GM18867 (cell line): ENCODE data around the gene MED25.
"Not testable (repeated sequence)": the region's sequence is repeated elsewhere in the genome, so short reads cannot be mapped to it uniquely, and the experiment has no call there.

Source experiments
- ATAC-seq: cut with Tn5 transposase; IDR thresholded peaks from one replicate; pipeline ENCODE4 v1.9.1; 2021; ENCODE audit warnings: mild to moderate bottlenecking, moderate library complexity; ENCODE audit not compliant: unreplicated experiment

The MED25 gene

GRCh38 chr19:49812997-49813861 is 4.9 kb upstream of the MED25 start, which contains the start of gene FUZ:
Gene FUZ (minus strand): TSS chr19:49813292. CDS start chr19:49813106, 186 bp downstream.
- peak; percentile 56 for ATAC-seq

DNA sequence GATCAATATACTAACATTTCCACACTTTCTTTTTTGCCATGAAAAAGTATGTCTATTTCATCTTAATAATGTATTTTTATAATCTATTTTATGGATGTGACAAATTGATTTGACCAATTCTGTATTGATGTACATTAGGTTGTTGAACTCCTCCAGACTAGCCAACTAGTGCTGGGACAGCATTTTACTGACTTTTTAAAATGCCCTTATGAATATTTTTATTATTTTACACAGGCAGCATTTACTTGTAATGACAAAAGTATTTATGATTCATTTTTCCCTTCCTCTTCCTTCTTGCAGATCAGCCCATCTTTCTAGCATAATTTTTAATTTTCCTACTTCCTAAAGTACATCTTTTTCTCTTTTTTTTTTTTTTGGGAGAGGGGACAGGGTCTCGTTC is 4.1 kb upstream of the MED25 start:
- no peak for ATAC-seq

GRCh38 chr19:49816590-49816989 is 1.5 kb upstream of the MED25 start:
- ATAC-seq = no peak

- no peak for ATAC-seq
Measured at GRCh38 chr19:49818649-49819370, 721 bp downstream of the MED25 start.

GRCh38 chr19:49819452-49820115 is 1.5 kb downstream of the MED25 start:
- ATAC-seq = not testable (repeated sequence)

GRCh38 chr19:49820125-49820524 is 2.0 kb downstream of the MED25 start:
- ATAC-seq = no peak

GRCh38 chr19:49823472-49823871 is 5.4 kb downstream of the MED25 start:
- no peak for ATAC-seq

- ATAC-seq = no peak
Measured at GRCh38 chr19:49824662-49825061, 6.6 kb downstream of the MED25 start.

DNA sequence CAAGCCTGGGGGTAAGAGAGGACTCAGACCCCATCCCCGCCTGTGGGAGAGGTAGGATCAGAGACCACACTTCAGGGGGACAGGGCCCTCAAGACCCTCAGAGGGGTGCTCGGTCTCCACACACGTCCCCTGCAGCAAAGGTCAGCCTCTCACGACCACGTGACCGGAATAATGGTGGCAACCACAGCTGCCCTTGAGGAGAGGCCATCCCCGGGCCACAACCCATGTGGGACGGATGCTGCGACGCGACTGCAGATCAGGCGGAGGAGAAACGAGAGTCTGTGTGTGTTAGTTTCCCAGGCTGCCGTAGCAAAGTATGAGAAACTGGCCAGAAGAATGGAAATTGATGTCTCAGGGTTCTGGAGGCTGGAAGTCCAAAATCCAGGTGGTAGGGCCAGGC is 8.9 kb downstream of the MED25 start:
- ATAC-seq = no peak

GRCh38 chr19:49829200-49829599 is 11.1 kb downstream of the MED25 start:
- ATAC-seq = no peak

GRCh38 chr19:49829721-49830120 is 11.6 kb downstream of the MED25 start:
- ATAC-seq = no peak

DNA sequence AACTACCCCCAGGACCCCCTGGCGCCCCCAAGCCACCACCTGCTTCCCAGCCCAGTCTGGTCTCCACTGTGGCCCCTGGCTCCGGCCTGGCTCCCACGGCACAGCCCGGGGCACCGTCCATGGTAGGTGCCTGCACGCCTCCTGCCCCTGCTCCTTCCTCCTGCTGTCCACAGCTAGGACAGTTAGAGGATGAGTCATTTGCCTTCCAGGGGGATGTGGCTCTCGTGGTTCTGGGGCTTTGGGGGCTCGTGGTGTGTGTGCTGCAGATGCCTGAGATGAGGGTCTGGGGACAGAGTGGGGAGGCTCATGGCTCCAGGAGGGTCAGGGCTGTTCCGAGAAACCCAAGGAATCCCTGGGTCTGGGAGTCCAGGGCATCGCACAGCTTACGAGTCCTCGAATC is 12.7 kb downstream of the MED25 start:
- no peak for ATAC-seq

GRCh38 chr19:49831592-49831991 is 13.5 kb downstream of the MED25 start:
- ATAC-seq = no peak

DNA sequence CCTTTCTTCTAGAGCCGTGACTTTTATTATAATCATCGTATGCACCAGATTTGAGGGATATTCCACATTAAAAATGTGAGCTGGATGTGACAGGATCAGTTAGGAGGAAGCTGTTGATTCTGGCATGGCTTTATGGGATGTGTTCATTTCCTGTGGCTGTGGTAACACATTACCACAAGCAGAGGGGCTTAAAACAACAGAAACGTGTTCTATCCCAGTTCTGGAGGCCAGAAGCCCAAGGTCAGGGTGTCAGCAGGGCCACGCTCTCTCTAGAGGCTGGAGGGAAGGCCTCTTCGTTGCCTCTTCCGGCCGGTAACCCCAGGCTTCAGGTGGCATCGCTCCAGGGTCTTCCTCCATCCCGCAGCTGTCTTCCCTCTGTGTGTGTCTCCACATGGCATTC is 14.5 kb downstream of the MED25 start:
- no peak for ATAC-seq

- no peak for ATAC-seq
Measured at GRCh38 chr19:49833599-49833998, 15.5 kb downstream of the MED25 start.

DNA sequence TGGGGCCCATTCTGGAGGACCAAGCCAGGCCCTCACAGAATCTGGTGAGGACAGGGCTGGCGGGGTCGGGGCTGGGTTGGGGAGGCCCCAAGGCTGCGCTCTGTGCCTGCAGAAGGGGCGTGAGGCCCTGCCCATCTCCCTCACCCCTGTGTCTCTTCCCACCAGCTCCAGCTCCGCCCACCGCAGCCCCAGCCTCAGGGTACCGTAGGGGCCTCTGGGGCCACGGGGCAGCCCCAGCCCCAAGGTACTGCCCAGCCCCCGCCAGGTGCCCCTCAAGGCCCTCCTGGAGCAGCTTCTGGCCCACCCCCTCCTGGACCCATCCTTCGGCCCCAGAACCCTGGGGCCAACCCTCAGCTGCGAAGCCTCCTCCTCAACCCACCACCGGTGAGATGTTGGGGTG is 17.5 kb downstream of the MED25 start:
- no peak for ATAC-seq

- ATAC-seq = no peak
Measured at GRCh38 chr19:49836176-49837008, 18.3 kb downstream of the MED25 start.

DNA sequence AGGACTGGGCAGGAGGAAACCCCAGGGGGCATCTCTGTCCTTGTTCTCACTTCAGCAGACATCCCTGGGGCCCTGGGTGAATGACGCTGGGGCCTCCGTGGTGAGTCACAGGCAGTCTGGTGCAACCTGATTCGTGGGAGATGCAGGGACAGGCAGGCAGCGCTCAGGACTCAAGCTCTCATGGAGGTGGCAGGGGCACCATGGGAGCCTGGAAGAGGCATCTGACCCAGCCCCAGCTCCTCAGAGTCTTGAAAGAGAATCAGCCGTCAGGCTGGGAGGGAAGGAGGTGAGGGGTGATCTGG is 18.9 kb downstream of the MED25 start:
- no peak for ATAC-seq

- ATAC-seq = no peak
Measured at GRCh38 chr19:49837425-49837824, 19.3 kb downstream of the MED25 start.

GRCh38 chr19:49838885-49839588 is 20.9 kb downstream of the MED25 start:
- ATAC-seq = no peak
